Measurements from ENCODE around the gene TLN1.

The TLN1 gene

GRCh38 chr9:35705836-35706430 is 26.1 kb downstream of the TLN1 start:
- DNase-seq = no peak

DNA sequence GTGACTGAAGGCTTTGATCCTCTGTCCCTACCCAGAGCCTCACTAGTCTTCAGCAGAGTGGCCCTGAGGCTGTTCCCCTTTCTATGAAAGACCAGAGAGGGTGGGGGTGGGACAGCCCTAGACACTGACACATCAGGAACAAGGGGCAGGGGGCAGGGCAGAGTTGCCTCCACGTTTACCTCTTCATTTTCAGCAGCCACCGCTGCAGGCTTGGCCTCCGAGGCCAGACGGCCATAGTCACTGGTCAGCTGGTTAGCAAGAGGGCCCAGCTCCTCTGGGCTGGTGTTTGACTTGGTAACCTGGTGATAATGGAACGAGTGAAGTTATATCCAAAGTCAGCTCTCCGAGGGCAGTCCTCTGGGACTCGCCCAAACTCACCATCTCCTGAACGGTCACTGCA is 26.6 kb downstream of the TLN1 start:
- DNase-seq = no peak

- no peak for DNase-seq
Observed at GRCh38 chr9:35703906-35704672, 27.9 kb downstream of the TLN1 start.

DNA sequence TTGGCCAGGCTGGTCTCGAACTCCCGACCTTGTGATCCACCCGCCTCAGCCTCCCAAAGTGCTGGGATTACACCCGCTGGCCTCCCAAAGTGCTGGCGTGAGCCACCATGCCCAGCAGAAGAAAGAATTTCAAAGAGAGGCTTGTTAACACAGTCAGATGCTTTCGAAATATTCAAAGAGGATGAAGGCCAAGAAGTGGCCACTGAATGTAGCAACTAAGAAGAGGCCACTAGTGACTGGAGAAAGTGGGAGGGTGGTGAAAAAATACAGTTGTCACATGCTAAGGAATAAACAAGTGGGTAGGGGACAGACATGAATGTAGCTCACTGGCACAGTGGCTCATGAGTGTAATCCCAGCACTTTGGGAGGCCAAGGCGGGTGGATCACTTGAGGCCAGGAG is 29.3 kb downstream of the TLN1 start:
- DNase-seq = no peak

GRCh38 chr9:35700942-35701341 is 31.1 kb downstream of the TLN1 start:
- no peak for DNase-seq

DNA sequence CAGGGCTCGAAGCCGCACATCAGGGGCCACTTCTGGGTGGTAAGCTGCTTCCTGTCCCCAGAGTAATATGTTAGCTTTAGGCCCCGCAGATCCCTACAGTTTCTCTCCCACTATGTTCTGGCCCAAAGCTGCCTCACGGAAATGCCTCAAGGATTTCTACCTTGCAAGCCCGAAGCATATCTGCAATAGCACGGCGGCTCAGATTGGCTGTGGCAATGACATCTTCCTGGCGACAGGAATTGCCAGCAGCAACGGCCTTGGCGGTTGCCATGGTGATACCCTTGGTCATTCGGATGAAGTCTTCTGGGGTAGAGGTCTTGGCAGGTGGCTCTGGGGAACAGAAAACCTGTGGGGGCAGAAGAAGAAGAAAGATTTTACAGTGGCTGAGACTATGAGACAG is 32.0 kb downstream of the TLN1 start:
- DNase-seq = no peak

DNA sequence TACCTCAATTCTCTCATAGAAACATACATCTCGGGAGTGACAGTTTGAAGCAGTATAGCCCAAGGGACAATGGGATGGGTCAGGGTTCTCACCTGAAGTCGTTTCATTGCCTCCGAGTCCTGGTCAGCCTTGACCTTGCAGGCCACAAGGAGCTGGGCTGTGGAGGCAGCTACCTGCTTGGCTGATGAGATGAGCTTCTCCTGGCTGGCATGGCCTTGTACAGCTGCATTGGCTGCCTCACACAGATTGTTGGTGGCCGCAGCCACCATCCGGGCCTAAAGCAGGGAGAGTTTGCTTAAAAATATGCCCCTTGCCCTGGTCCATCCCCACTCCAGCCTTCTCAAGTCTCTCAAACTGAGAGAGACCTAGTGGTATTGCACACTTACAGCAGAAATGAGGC is 33.8 kb downstream of the TLN1 start:
- DNase-seq = no peak

DNA sequence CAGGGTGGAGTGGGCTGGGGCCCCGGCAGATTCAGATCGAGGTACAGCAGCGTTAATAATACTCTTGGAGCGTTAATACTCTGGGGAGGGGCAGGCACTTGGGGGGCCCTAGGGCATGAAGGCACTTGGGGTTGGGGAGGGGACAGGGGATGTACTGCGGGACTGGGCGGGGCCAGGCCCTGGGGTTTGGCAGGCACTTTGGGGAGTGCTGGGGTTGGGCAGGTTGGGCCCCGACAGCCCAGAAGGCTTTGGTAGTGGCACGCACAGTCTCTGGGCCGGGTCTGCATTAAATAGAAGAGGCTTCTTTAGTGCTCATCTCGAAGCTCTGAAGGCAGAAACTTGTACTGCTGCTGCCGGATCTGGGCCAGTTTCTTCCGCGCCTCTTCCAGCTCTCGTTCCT is 34.5 kb downstream of the TLN1 start:
- DNase-seq = no peak

GRCh38 chr9:35696520-35697215 is 35.3 kb downstream of the TLN1 start:
- DNase-seq = peak in 14 of 56 donors; percentile 5 to 55 (median 13)

DNA sequence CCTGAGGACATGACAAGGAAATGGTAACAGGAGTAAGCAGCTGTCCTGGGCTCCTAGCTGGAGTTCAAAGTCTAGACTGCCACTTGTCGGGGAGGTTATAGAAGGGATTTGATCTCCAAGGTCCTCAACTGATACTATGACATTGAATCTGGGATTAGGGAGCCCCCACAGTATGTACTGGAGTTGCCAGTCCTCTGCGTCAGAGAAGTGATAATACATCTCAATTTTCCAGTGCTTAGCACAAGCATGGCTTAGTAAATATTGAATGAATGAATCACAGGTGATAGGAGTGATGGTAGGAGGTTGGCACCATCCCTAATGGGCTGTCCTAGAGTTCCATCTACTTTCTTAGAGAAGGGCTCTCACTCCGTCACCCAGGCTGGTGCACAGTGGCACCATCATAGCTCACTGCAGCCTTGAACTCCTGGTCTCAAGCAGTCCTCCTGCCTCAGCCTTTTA is 36.0 kb downstream of the TLN1 start:
- no peak for DNase-seq

- DNase-seq = no peak
Observed at GRCh38 chr9:35691757-35692301, 40.2 kb downstream of the TLN1 start.

DNA sequence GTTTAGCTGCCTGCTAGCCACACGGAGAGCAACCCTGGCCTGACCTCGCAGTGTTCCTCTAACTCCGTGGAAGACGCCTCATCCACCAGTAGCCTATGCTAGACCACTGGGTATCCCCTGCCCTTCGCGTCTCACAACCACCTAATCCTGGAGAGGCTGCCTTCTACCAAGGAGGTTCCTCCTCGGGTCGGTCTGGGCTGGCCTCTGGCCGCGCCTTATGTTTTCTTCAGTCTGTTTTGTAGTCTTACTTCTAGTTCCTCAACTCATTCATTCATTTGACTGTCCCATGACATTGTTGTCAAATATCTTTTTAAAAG is 40.7 kb downstream of the TLN1 start:
- peak in 1 of 56 donors; percentile 41 for DNase-seq

DNA sequence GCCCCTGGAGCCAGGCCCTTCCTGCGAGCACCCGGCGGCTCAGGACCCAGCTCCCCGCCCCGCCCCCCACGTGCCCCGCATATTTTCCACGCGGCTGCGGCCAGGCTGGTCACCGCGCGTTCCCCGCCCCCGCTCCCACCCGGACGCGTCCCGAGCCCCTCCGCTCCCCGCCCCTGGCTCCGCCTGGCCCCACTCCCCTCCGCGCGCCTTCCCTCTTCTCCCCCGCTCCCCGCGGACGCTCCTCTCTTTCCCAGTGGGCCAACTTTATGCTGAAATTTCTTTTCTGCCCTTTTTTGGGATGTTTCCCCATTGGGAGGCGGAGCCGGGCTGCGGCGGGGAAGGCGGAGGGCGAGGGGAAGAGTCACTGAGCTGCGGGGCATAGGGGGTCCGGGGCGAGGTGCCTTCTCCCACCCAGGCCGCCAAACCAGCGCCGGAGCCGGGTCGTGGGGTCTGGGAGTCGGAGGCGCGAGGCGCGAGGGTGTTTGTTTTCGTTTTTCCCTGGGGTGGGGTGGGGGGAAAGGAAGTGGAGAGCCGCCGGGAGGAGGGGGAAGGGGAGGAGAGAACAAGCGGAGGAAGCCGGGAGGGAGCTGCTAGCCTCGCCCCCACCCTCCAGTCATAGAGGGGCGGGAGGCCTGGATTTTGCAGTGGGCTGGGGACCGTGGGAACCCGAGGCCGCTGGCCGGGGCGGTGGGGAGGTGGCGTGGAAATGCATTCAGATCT is 41.2 kb downstream of the TLN1 start:
- peak in 39 of 56 donors; percentile 11 to 69 (median 34) for DNase-seq

DNA sequence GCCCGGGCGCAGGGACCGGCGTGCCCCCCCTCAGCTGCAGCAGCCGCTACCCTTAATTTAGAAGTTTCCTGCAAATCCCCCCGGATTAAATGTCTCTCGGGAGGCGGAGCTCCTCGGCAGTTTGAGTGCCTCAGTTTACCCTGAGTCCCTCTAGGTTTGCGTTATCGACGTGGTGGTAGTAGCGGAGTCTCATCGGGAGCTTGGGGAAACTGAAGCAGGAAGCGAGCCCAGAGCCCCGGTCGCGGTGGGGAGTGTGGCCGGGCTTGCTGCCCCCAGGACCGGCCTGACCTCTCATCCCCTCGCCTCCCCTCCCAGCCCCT is 41.7 kb downstream of the TLN1 start:
- no peak for DNase-seq

GRCh38 chr9:35689542-35690293 is 42.3 kb downstream of the TLN1 start, which contains the start of gene TPM2:
Gene TPM2, minus strand, starts transcription at chr9:35689925. Its CDS starts 108 bp downstream, at chr9:35689817.
- DNase-seq = no peak

DNA sequence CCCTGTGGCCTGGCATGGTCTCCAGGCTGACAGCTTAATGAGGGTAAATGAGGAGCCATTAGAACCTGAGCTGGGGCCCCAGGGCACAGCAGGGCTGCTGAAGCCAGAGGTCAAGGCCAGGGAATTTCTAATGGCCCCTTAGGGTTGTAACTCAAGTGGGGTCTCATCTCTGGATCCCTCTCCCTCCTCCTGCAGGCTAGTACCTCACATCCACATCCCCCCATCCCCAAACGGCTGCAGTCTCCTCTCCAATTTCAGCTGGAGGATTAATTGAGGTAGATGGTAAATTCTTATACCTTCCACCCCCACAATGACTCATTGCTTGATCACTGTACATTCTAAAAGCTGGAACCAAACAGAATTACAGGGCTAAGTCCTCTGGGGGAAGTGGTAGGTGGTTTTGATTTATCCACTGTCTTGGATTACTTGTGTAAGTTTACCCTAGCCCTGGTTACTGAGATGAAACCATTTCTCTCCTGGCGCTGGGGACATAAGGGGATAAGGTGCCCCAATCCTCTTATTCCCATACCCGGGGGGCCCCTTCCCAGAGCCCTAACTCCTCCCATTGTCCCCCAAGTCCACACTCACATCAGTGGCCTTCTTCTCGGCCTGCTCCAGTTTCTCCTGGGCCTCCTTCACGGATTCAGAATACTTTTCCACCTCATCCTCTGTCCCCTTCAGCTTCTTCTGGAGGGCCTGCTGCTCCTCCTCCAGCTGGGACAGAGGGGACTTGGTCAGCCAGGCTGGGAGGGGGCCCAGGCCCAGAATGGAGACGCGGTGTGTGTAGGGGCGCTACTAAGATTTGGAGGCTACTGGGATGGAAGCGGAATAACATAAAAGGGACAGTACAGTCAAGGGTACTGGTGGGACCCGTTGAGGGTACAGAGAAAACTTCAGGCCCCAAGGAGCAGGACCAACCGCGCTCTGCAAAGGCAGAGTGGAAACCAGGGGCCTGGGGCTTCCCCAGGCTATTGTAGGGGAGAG is 43.1 kb downstream of the TLN1 start:
- DNase-seq = peak in 1 of 56 donors; percentile 7

GRCh38 chr9:35687972-35688557 is 43.9 kb downstream of the TLN1 start:
- no peak for DNase-seq

- DNase-seq = no peak
Observed at GRCh38 chr9:35687306-35687705, 44.7 kb downstream of the TLN1 start.
